Colonic mucosa (tissue), 4 donors: ENCODE results near the gene SLC2A3. TPM values are rescaled to one million over a fixed set of nuclear protein-coding genes. Genes with fewer than 3 reads are reported as not detected.
"Not testable (repeated sequence)": the region's sequence is repeated elsewhere in the genome, so short reads cannot be mapped to it uniquely, and the experiment has no call there.

Experiments
- DNase-seq: peaks from one replicate; pipeline ENCODE4 v3.0.0-alpha.2; 2020
- H3K27ac ChIP-seq: fragments of 200-600 bp; one replicate; pipeline ENCODE4 v1.8.0; 2021
- H3K27me3 ChIP-seq: fragments of 200-600 bp; one replicate; pipeline ENCODE4 v1.8.0; 2021
- H3K36me3 ChIP-seq: fragments of 200-600 bp; one replicate; pipeline ENCODE4 v1.8.0; 2021
- H3K4me1 ChIP-seq: fragments of 200-600 bp; one replicate; pipeline ENCODE4 v1.8.0; 2021; ENCODE audit warnings: mild to moderate bottlenecking
- H3K4me3 ChIP-seq: fragments of 200-600 bp; one replicate; pipeline ENCODE4 v1.8.0; 2021
- H3K9ac ChIP-seq, 2 donors: one replicate each; pipeline ENCODE4 v1.7.0; 2013; ENCODE audit warnings: control low read depth in 2 of 2, low read depth in 2 of 2, low read length in 2 of 2
- H3K9me3 ChIP-seq: fragments of 200-600 bp; one replicate; pipeline ENCODE4 v1.8.0; 2021
- CTCF ChIP-seq: fragments of 200-600 bp; IDR thresholded peaks from one replicate; pipeline ENCODE4 v1.8.0; 2022; ENCODE audit warnings: antibody characterized with exemption, mild to moderate bottlenecking
- intact Hi-C: fragments of 100-400 bp; cut with DNase I; formaldehyde crosslinking; loops from one replicate; pipeline ENCODE4 v1.14.1; 2022
- total RNA-seq, 2 donors: library from RNA; stranded (reverse); fragmentation: NEBNext Ultra II Directional in 1 of 2; extraction: Animal tissue kit (Norgen Biotek cat#: 25700) in 1 of 2; gene quantifications; one replicate each; pipeline ENCODE4 v1.2.1, GENCODE V29; 2021
- donor health status: healthy.
- donor health status: DM: no; HTN: no; CAD: no.
- donor health status: DM: no; HTN: no; CAD: no.

Gene SLC2A3
- total RNA-seq, 2 donors from 2014 or later: 21.6 to 29.0 TPM

- H3K9me3 ChIP-seq: no peaks in the 10 kb centered on the region
- peak overlapping the region; percentile 46 for H3K4me3 ChIP-seq
- peak overlapping the region; percentile 3 to 80 for H3K9ac ChIP-seq
- intact Hi-C loops: no loop called here
- peak overlapping the region; percentile 50 for H3K27ac ChIP-seq
- H3K27me3 ChIP-seq: no peaks in the 10 kb centered on the region
- no peak for TF ChIP-seq CTCF
- DNase-seq: no peak
- H3K36me3 ChIP-seq: no peaks in the 10 kb centered on the region
- H3K4me1 ChIP-seq: no peaks in the 10 kb centered on the region
Measured at GRCh38 chr12:7934091-7934888, 1.7 kb downstream of the SLC2A3 start.

- Histone ChIP-seq H3K36me3 (no peaks in the 10 kb centered on the region), H3K9me3 (no peaks in the 10 kb centered on the region), H3K27me3 (no peaks in the 10 kb centered on the region), H3K4me1 (no peaks in the 10 kb centered on the region), H3K4me3 (peak overlapping the region; percentile 46), H3K27ac (peak overlapping the region; percentile 50), H3K9ac (peak overlapping the region in 1 of 2 donors; percentile 30)
- intact Hi-C loops: loop anchor here (2.0 kb wide), 1 partner anchor 62 kb away; no protein-coding TSS in a partner anchor
- DNase-seq: peak; percentile 59
- peak; percentile 53 for TF ChIP-seq CTCF
Measured at GRCh38 chr12:7933255-7933726, 2.7 kb downstream of the SLC2A3 start.

GRCh38 chr12:7932599-7933240 lies 3.3 kb downstream of the SLC2A3 start:
- not testable (repeated sequence) for H3K9me3 ChIP-seq, H3K36me3 ChIP-seq, H3K27ac ChIP-seq, H3K4me1 ChIP-seq, H3K9ac ChIP-seq, DNase-seq, H3K27me3 ChIP-seq
- H3K4me3 ChIP-seq: peak overlapping the region; percentile 46
- intact Hi-C loops: loop anchor here (2.0 kb wide), 1 partner anchor 62 kb away; no protein-coding TSS in a partner anchor

GRCh38 chr12:7929083-7929792 lies 6.7 kb downstream of the SLC2A3 start:
- no peaks in the 10 kb centered on the region for H3K9me3 ChIP-seq
- no peak overlapping the region for H3K9ac ChIP-seq
- no peak overlapping the region for H3K4me3 ChIP-seq
- no peaks in the 10 kb centered on the region for H3K27me3 ChIP-seq
- intact Hi-C loops: no loop called here
- TF ChIP-seq CTCF: no peak
- H3K36me3 ChIP-seq: peaks cover 4% of the 10 kb centered on the region
- no peak overlapping the region for H3K27ac ChIP-seq
- no peaks in the 10 kb centered on the region for H3K4me1 ChIP-seq
- no peak for DNase-seq

- no peak overlapping the region for H3K27ac ChIP-seq
- intact Hi-C loops: no loop called here
- H3K9ac ChIP-seq: no peak overlapping the region
- H3K36me3 ChIP-seq: peaks cover 4% of the 10 kb centered on the region
- H3K4me1 ChIP-seq: no peaks in the 10 kb centered on the region
- TF ChIP-seq CTCF: no peak
- no peaks in the 10 kb centered on the region for H3K9me3 ChIP-seq
- no peak overlapping the region for H3K4me3 ChIP-seq
- H3K27me3 ChIP-seq: no peaks in the 10 kb centered on the region
- no peak for DNase-seq
Measured at GRCh38 chr12:7927470-7927869, 8.5 kb downstream of the SLC2A3 start.

- H3K27me3 ChIP-seq, intact Hi-C loops, DNase-seq, H3K4me3 ChIP-seq, H3K9ac ChIP-seq, H3K36me3 ChIP-seq, H3K9me3 ChIP-seq, H3K4me1 ChIP-seq, H3K27ac ChIP-seq: not testable (repeated sequence)
Measured at GRCh38 chr12:7926068-7926666, 9.8 kb downstream of the SLC2A3 start.
